ENCODE measurements around the gene BCAS3.

Gene BCAS3

GRCh38 chr17:61285526-61286320 is 608.1 kb downstream of the BCAS3 start:
- H3K9ac ChIP-seq (ENCODE audit: low read length): no peak overlapping the region
- H2AFZ ChIP-seq (ENCODE audit: low read depth, low read length): no peak overlapping the region
- no peak overlapping the region for H3K4me2 ChIP-seq (ENCODE audit: low read length)

GRCh38 chr17:61286449-61286848 is 608.8 kb downstream of the BCAS3 start:
- H3K9me3 ChIP-seq (ENCODE audit: insufficient read depth, low read length): no peaks in the 10 kb centered on the region
- H3K27me3 ChIP-seq (ENCODE audit: low read depth, low read length): 0 out of 2 replicates have a peak, but pooled peaks cover 8% of the 10 kb centered on the region
- H3K4me2 ChIP-seq (ENCODE audit: low read length): no peak overlapping the region
- TF ChIP-seq EZH2phosphoT487 (IDR thresholded peaks at IDR 0.05; ENCODE audit: low read depth): no peak
- no peak for TF ChIP-seq CTCF (IDR thresholded peaks at IDR 0.05; ENCODE audit: low read depth, low read length)
- no peaks in the 10 kb centered on the region for H3K36me3 ChIP-seq (replicated peaks; ENCODE audit: low read depth, low read length)
- no peak overlapping the region for H3K9ac ChIP-seq (ENCODE audit: low read length)
- no peaks in the 10 kb centered on the region for H4K20me1 ChIP-seq (ENCODE audit: insufficient read depth, low read length)
- no peaks in the 10 kb centered on the region for H3K4me1 ChIP-seq (ENCODE audit: low read length)
- no peak overlapping the region for H2AFZ ChIP-seq (ENCODE audit: low read depth, low read length)
- no peak overlapping the region for H3K27ac ChIP-seq (ENCODE audit: low read length)
- H3K79me2 ChIP-seq (ENCODE audit: low read length): no peaks in the 10 kb centered on the region
- no peak overlapping the region for H3K4me3 ChIP-seq (ENCODE audit: low read length)

More at GRCh38 chr17:61285526-61286320, 608.1 kb downstream of the BCAS3 start:
- H4K20me1 ChIP-seq (ENCODE audit: insufficient read depth, low read length): no peaks in the 10 kb centered on the region
- H3K4me1 ChIP-seq (ENCODE audit: low read length): peaks cover under 1% of the 10 kb centered on the region; the same call in 1 of the 2 replicates
- TF ChIP-seq EZH2phosphoT487 (IDR thresholded peaks at IDR 0.05; ENCODE audit: low read depth) (no peak), CTCF (IDR thresholded peaks at IDR 0.05; ENCODE audit: low read depth, low read length) (no peak)
- no peak overlapping the region for H3K4me3 ChIP-seq (ENCODE audit: low read length)
- no peaks in the 10 kb centered on the region for H3K36me3 ChIP-seq (replicated peaks; ENCODE audit: low read depth, low read length)
- no peaks in the 10 kb centered on the region for H3K79me2 ChIP-seq (ENCODE audit: low read length)
- H3K27me3 ChIP-seq (ENCODE audit: low read depth, low read length): 0 out of 2 replicates have a peak, but pooled peaks cover 8% of the 10 kb centered on the region
- no peak overlapping the region for H3K27ac ChIP-seq (ENCODE audit: low read length)
- H3K9me3 ChIP-seq (ENCODE audit: insufficient read depth, low read length): no peaks in the 10 kb centered on the region

- no peaks in the 10 kb centered on the region for H3K79me2 ChIP-seq (ENCODE audit: low read length)
- peaks cover 5% of the 10 kb centered on the region for H3K27me3 ChIP-seq (ENCODE audit: low read depth, low read length)
- H3K9ac ChIP-seq (ENCODE audit: low read length): no peak overlapping the region
- no peaks in the 10 kb centered on the region for H4K20me1 ChIP-seq (ENCODE audit: insufficient read depth, low read length)
- H3K4me1 ChIP-seq (ENCODE audit: low read length): no peaks in the 10 kb centered on the region
- no peak for TF ChIP-seq CTCF (IDR thresholded peaks at IDR 0.05; ENCODE audit: low read depth, low read length)
- no peak for TF ChIP-seq EZH2phosphoT487 (IDR thresholded peaks at IDR 0.05; ENCODE audit: low read depth)
- no peaks in the 10 kb centered on the region for H3K9me3 ChIP-seq (ENCODE audit: insufficient read depth, low read length)
- H3K36me3 ChIP-seq (replicated peaks; ENCODE audit: low read depth, low read length): no peaks in the 10 kb centered on the region
- H2AFZ ChIP-seq (ENCODE audit: low read depth, low read length): no peak overlapping the region
- no peak overlapping the region for H3K27ac ChIP-seq (ENCODE audit: low read length)
- H3K4me2 ChIP-seq (ENCODE audit: low read length): no peak overlapping the region
- no peak overlapping the region for H3K4me3 ChIP-seq (ENCODE audit: low read length)
Measured at GRCh38 chr17:61289408-61290385, 612.0 kb downstream of the BCAS3 start.

All from OCI-LY3 (cell line).